Stomach smooth muscle (tissue), 2 donors: Measurements from ENCODE around the gene TRMT44.
"Not testable (repeated sequence)": the region's sequence is repeated elsewhere in the genome, so short reads cannot be mapped to it uniquely, and the experiment has no call there.

Source experiments
- H3K27ac ChIP-seq: one replicate; pipeline ENCODE4 v1.7.0; 2013; ENCODE audit warnings: mild to moderate bottlenecking, low read length, inconsistent platforms
- H3K27me3 ChIP-seq, 2 donors: one replicate each; pipeline ENCODE4 v1.7.0; 2013; ENCODE audit warnings: low read length in 2 of 2; ENCODE audit not compliant: insufficient read depth in 2 of 2, control insufficient read depth in 1 of 2
- H3K36me3 ChIP-seq, 2 donors: one replicate each; pipeline ENCODE4 v1.7.0; 2013; ENCODE audit warnings: low read length in 2 of 2; ENCODE audit not compliant: control insufficient read depth in 2 of 2, insufficient read depth in 2 of 2
- H3K4me1 ChIP-seq: one replicate; pipeline ENCODE4 v1.7.0; 2013; ENCODE audit warnings: low read length; ENCODE audit not compliant: control insufficient read depth, insufficient read depth
- H3K4me3 ChIP-seq, 2 donors: one replicate each; pipeline ENCODE4 v1.7.0; 2013; ENCODE audit warnings: low read length in 2 of 2
- H3K9ac ChIP-seq, 2 donors: one replicate each; pipeline ENCODE4 v1.7.0; 2013; ENCODE audit warnings: low read length in 2 of 2, mild to moderate bottlenecking in 1 of 2
- H3K9me3 ChIP-seq, 2 donors: one replicate each; pipeline ENCODE4 v1.7.0; 2013; ENCODE audit warnings: low read length in 2 of 2; ENCODE audit not compliant: control insufficient read depth in 2 of 2
- donor health status: healthy.
- donor health status: Pancreatic carcinoma.

Gene TRMT44

DNA sequence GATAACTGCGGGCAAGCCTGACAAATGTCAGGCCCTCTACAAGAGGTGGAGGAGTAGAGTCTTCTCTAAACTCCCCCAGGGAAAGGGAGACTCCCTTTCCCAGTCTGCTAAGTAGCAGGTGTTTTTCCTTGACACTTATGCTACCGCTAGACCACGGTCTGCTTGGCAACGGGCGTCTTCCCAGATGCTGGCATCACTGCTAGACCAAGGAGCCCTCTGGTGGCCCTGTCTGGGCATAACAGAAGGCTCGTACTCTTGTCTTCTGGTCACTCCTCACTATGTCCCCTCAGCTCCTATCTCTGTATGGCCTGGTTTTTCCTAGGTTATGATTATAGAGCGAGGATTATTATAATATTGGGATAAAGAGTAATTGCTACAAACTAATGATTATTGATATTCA, 33.7 kb upstream of the TRMT44 start:
- H3K27ac ChIP-seq, H3K9ac ChIP-seq, H3K9me3 ChIP-seq, H3K27me3 ChIP-seq, H3K4me3 ChIP-seq: not testable (repeated sequence)
- Histone ChIP-seq H3K4me1 (peaks cover 30% of the 10 kb centered on the region), H3K36me3 (peaks cover 36 to 37% of the 10 kb centered on the region in 2 donors)

DNA sequence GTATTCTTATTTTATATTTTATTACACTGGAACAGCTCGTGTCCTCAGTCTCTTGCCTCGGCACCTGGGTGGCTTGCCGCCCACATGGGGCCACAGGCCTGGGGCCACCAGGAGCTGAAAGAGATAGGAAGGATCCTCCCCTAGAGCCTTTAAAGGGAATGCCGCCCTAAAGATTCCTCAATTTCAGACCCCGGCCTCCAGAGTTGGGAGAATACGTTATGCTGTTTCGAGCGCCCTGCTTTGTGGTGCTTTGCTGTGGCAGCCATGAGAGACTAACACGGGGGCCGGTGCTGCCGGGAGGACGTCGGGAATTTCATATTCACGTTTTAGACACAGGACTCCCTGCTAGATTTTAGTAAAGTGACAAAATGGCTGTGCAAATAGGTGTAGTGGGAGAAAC, 33.3 kb upstream of the TRMT44 start:
- H3K27ac ChIP-seq: no peak overlapping the region
- H3K9me3 ChIP-seq: no peaks in the 10 kb centered on the region
- no peak overlapping the region for H3K4me3 ChIP-seq
- H3K9ac ChIP-seq: no peak overlapping the region
- no peaks in the 10 kb centered on the region for H3K27me3 ChIP-seq
- peaks cover 26% of the 10 kb centered on the region for H3K4me1 ChIP-seq
- peaks cover 37 to 39% of the 10 kb centered on the region in 2 donors for H3K36me3 ChIP-seq

DNA sequence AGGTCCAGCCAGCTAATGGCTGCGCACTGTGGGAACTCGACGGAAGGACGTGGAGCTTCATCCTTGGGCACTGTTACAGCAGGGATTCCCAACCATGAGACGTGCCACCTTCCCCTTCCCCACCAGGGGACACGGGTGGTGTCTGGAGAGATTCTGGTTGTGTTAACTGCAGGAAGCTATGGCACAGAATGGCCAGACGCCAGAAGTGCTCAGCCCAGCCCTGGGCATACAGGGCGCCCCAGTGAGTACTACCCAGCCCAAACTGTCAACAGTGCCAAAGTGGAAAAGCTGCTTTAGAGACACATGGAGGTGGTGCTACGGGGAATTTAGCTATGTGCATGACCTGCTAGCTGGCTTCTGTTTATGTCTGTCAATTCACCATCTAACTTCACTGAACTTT, 32.8 kb upstream of the TRMT44 start:
- H3K9ac ChIP-seq: no peak overlapping the region
- peaks cover 37 to 42% of the 10 kb centered on the region in 2 donors for H3K36me3 ChIP-seq
- no peaks in the 10 kb centered on the region for H3K27me3 ChIP-seq
- H3K9me3 ChIP-seq: no peaks in the 10 kb centered on the region
- H3K27ac ChIP-seq: no peak overlapping the region
- no peak overlapping the region for H3K4me3 ChIP-seq
- H3K4me1 ChIP-seq: peaks cover 22% of the 10 kb centered on the region

DNA sequence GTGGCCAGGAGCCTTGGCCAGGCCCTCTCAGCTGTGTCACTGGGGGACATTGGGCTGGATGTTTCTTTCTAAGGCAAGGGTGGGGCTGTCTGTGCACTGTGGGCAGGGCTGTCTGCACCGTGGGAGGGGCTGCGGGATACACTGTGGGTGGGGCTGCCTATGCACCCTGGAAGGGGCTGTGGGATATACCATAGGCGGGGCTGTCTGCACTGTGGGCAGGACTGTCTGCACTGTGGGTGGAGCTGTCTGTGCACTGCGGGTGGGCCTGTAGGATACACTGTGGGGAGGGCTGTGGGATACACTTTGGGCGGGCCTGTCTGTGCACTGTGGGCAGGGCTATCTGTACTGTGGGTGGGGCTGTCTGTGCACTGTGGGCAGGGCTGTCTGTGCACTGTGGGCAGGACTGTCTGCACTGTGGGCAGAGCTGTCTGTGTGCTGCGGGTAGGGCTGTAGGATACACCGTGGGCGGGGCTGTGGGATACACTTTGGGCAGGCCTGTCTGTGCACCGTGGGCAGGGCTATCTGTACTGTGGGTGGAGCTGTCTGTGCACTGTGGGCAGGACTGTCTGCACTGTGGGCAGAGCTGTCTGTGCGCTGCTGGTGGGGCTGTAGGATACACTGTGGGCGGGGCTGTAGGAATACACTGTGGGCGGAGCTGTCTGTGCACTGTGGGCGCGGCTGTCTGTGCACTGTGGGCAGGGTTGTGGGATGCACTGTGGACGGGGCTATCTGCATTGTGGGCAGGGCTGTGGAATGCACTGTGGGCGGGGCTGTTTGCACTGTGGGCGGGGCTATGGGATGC, 31.1 kb upstream of the TRMT44 start:
- H3K9ac ChIP-seq: no peak overlapping the region
- H3K4me3 ChIP-seq: no peak overlapping the region
- no peak overlapping the region for H3K27ac ChIP-seq
- peaks cover 42 to 50% of the 10 kb centered on the region in 2 donors for H3K36me3 ChIP-seq
- no peaks in the 10 kb centered on the region for H3K9me3 ChIP-seq
- H3K27me3 ChIP-seq: no peaks in the 10 kb centered on the region
- peaks cover 14% of the 10 kb centered on the region for H3K4me1 ChIP-seq

DNA sequence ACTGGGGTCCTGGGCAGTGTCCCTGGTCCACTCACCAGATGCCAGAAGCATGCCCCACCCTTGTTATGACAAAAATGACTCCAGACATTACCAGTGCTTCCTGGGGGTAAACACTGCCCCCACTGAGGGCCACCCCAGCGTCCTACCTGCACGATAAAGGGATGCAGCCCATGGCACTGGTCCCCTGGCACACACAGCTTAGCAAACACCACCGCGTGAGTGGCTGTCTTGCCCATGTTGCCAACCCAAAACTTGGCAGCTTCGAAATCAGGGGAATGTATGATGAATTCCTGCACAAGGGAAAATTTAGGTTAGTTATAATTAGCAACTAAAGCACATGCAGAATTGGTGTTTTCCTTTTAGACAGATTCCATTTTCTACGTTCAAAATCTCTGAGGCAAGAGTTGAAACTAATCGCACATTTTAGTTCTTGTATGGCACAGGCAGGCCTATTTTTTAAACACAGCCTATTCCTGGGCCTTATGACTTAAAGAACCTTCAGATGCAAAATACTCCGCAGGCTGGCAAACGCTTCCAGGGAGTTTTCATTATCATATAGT, 30.4 kb upstream of the TRMT44 start:
- no peaks in the 10 kb centered on the region for H3K27me3 ChIP-seq
- peaks cover 43 to 52% of the 10 kb centered on the region in 2 donors for H3K36me3 ChIP-seq
- peaks cover 14% of the 10 kb centered on the region for H3K4me1 ChIP-seq
- H3K9ac ChIP-seq: no peak overlapping the region
- H3K9me3 ChIP-seq: no peaks in the 10 kb centered on the region
- H3K27ac ChIP-seq: no peak overlapping the region
- no peak overlapping the region for H3K4me3 ChIP-seq

DNA sequence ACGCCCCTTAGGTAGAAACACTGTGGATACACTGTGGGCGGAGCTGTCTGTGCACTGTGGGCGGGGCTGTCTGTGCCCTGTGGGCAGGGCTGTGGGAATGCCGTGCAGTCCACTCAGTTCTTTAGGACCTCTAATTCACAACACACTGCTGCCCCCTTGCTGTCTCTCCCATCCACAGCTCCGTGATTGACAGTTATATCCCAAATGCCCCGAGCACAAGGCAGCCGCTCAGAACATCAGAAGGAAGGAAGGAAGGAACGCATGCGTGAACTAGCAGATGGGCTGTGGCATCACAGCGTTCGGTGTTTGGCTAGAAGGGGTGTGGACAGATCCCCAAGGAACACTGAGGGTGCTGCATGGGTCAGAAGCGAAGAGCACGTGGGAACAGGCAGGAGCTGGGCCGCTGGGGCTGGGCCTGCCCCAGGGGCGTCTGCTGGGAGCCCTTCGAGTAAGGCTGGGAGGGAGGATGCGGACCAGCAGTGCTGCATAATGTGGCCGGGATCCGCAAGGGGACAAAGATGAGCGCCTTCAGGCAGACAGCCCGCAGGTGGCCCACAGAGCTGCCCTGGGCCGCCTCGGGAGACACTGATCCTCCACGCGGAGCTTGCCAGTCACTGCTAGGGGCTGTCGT, 29.8 kb upstream of the TRMT44 start:
- H3K4me1 ChIP-seq: peaks cover 14% of the 10 kb centered on the region
- H3K27ac ChIP-seq: no peak overlapping the region
- peak overlapping the region in 1 of 2 donors; percentile 36 for H3K9ac ChIP-seq
- no peaks in the 10 kb centered on the region for H3K27me3 ChIP-seq
- peaks cover 40 to 49% of the 10 kb centered on the region in 2 donors for H3K36me3 ChIP-seq
- no peak overlapping the region for H3K4me3 ChIP-seq
- no peaks in the 10 kb centered on the region for H3K9me3 ChIP-seq

DNA sequence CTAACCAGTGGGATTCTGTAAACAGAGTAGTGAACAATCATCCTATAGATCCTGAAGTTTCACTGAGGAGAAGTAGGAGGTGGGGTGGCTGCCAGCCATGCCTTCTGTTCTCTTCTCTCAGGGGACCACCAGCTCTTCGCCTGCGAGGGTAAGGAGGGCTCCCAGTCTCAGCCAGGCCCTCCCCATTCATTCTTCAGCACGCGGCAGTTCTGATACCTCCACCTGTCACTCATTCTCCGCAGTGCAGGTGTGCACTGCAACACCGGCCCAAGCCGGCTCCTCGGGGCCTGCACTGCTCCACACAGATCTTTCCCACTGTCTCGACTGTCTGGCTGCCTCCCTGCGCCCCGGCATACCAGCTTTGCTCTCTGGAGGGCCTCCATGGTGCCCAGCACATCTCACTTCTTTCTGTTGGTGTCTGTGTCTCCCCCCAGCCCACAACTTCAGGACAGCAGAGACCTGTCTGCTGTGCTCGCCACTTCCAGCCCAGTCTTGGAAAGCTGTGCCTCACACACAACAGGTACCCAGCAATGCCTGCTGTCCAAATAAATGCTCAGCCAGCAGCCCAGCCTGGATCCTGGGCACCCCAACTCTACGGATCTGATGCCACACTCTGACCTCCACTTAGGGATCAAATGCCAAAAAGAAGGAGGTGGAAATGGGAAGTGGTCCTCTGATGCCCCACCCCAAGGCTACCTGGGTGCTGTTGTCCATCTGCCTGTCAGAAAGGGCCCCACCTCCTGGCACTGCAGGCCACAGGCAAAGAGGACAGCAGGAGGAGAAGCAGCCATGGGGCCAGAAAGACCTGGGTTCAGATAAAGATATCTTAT, 29.0 kb upstream of the TRMT44 start:
- peaks cover 41 to 50% of the 10 kb centered on the region in 2 donors for H3K36me3 ChIP-seq
- H3K9ac ChIP-seq: no peak overlapping the region
- H3K4me3 ChIP-seq: no peak overlapping the region
- peaks cover 14% of the 10 kb centered on the region for H3K4me1 ChIP-seq
- H3K9me3 ChIP-seq: no peaks in the 10 kb centered on the region
- no peaks in the 10 kb centered on the region for H3K27me3 ChIP-seq
- H3K27ac ChIP-seq: no peak overlapping the region

DNA sequence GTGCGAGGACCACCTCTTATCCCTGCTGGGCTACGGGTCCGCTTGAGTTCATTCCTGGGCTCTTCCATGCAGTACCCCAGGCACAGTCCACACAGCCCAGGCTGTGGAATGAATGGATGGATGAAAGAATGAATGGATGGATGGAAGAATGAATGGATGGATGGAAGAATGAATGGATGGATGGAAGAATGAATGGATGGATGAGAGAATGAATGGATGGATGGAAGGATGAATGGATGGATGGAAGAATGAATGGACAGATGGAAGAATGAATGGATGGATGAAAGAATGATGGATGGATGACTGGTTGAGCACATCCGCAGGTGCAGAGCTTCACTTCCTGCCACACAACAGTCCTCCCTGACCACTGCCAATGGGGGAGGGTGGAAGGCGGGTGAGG, 28.3 kb upstream of the TRMT44 start:
- no peak overlapping the region for H3K4me3 ChIP-seq
- H3K36me3 ChIP-seq: peaks cover 41 to 50% of the 10 kb centered on the region in 2 donors
- H3K27me3 ChIP-seq: no peaks in the 10 kb centered on the region
- H3K4me1 ChIP-seq: peaks cover 14% of the 10 kb centered on the region
- no peak overlapping the region for H3K9ac ChIP-seq
- H3K9me3 ChIP-seq: no peaks in the 10 kb centered on the region
- H3K27ac ChIP-seq: no peak overlapping the region

DNA sequence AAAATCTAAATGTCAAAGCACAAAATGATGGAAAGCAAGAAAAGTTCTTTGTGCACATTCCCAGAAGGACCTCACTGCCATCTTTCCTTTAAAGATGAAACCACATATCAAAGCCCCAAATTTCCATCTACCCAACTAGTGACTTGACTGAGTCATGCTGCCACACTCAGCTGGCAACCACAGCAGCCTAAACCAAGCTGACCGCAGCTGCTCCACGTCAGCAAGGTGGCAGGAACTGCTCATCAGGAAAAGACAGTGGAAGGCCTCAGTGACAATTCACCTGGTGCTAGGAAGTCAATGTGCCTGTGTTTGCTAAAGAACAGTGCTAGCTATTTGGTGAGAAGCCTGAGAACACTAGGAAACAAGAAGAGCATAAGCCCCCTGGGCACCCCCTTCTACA, 26.2 kb upstream of the TRMT44 start:
- no peaks in the 10 kb centered on the region for H3K27me3 ChIP-seq
- no peak overlapping the region for H3K9ac ChIP-seq
- H3K27ac ChIP-seq: no peak overlapping the region
- no peak overlapping the region for H3K4me3 ChIP-seq
- no peaks in the 10 kb centered on the region for H3K9me3 ChIP-seq
- H3K4me1 ChIP-seq: peaks cover 12% of the 10 kb centered on the region
- peaks cover 37 to 38% of the 10 kb centered on the region in 2 donors for H3K36me3 ChIP-seq

DNA sequence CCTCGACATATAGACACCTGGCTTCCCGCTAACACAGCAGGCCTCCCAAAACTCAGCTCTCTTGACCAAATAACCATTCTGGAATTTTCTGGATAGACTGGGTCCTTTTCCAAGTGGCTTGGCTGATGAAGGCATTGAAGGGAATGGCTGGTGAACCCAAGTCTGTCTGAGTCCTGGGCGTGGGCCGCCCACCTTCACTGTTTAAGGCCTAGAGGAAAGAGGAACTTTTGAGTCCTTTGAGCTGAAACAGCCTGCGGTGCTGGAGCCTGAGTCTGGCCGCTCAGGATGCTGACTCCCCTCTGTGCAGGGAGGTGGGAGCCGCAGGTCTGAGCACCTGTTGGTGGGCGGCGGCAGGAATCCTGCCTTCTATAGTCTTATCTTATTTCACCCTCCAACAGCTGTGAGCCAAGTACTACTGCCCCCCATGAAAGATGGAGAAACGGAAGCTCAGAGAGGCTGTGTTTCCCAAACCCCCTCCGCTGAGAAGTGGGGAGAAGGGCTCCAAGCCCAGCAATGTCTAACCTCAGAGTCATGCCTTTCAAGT, 23.4 kb upstream of the TRMT44 start:
- Histone ChIP-seq H3K9ac (no peak overlapping the region), H3K27me3 (no peaks in the 10 kb centered on the region), H3K36me3 (peaks cover 24 to 28% of the 10 kb centered on the region in 2 donors), H3K4me3 (no peak overlapping the region), H3K4me1 (peaks cover 6% of the 10 kb centered on the region), H3K27ac (no peak overlapping the region), H3K9me3 (no peaks in the 10 kb centered on the region)
